ENCODE data around the gene HMX3. TPM values are rescaled to one million over a fixed set of nuclear protein-coding genes. Genes with fewer than 3 reads are reported as not detected.

HMX3 gene
- total and polyA plus RNA-seq, 5 donors from 2014 or later = not detected

Other genes starting within 250 kb of the HMX3 start
- gene FAM24A, start 225.4 kb upstream of the HMX3 start, total RNA-seq = not detected
- gene FAM24A, start 225.4 kb upstream of the HMX3 start, polyA plus RNA-seq = not detected
- gene C10orf88, start 181.7 kb upstream of the HMX3 start, total RNA-seq = 9.2 TPM
- gene C10orf88, start 181.7 kb upstream of the HMX3 start, polyA plus RNA-seq = 10 to 100 TPM in 3 of 4 donors, 1 to 10 TPM in 1; 7.7 to 14.2 (median 11.0) TPM
- gene PSTK, start 155.6 kb upstream of the HMX3 start, total RNA-seq = 9.5 TPM
- gene PSTK, start 155.6 kb upstream of the HMX3 start, polyA plus RNA-seq = 1 to 10 TPM; 4.1 to 9.2 (median 7.8) TPM
- gene IKZF5, start 127.2 kb upstream of the HMX3 start, total RNA-seq = 50.2 TPM
- gene IKZF5, start 127.2 kb upstream of the HMX3 start, polyA plus RNA-seq = 10 to 100 TPM; 15.4 to 27.6 (median 17.3) TPM
- gene ACADSB, start 127.0 kb upstream of the HMX3 start, total RNA-seq = 23.8 TPM
- 10 to 100 TPM; 20.5 to 31.5 (median 28.6) TPM for gene ACADSB, start 127.0 kb upstream of the HMX3 start, polyA plus RNA-seq
- not detected for gene HMX2, start 12.2 kb downstream of the HMX3 start, total RNA-seq
- gene HMX2, start 12.2 kb downstream of the HMX3 start, polyA plus RNA-seq = under 1 TPM in 1 of 4 donors, not detected in 3; 0.37 TPM
- gene BUB3, start 18.4 kb downstream of the HMX3 start, total RNA-seq = 162 TPM
- 100 to 1,000 TPM; 311 to 369 (median 336) TPM for gene BUB3, start 18.4 kb downstream of the HMX3 start, polyA plus RNA-seq

Data from CD4-positive, CD25-positive, alpha-beta regulatory T cell (primary cell).